ENCODE data around the gene PRKN. TPM values are rescaled to one million over a fixed set of nuclear protein-coding genes. Genes with fewer than 3 reads are reported as not detected.

Gene PRKN
- total and polyA plus RNA-seq, 8 donors = 0.82 to 7.2 (median 2.9) TPM

- peak overlapping the region; percentile 27 to 66 (median 48) for H3K27ac ChIP-seq
- H3K4me1 ChIP-seq = peaks cover 8 to 17% (median 12%) of the 10 kb centered on the region in 3 donors
- DNase-seq = no peak
- H3K27me3 ChIP-seq = no peaks in the 10 kb centered on the region
- intact Hi-C loops (cut with DNase I) = no loop called here
- WGBS, 2 donors = 6 to 11% methylated on average over 2 of the region's 2 CpGs
- H3K36me3 ChIP-seq = no peaks in the 10 kb centered on the region
- peak; percentile 74 to 90 (median 85) for ATAC-seq
- FAIRE-seq = no peak
- peak overlapping the region in 1 of 4 donors; percentile 3 for H3K4me3 ChIP-seq
- TF ChIP-seq CTCF (IDR thresholded peaks at IDR 0.05) = no peak
- no peaks in the 10 kb centered on the region for H3K9me3 ChIP-seq
Observed at GRCh38 chr6:162373192-162373591, 354.4 kb downstream of the PRKN start.

GRCh38 chr6:162372106-162372505, 355.5 kb downstream of the PRKN start:
- H3K27me3 ChIP-seq = no peaks in the 10 kb centered on the region
- 68 to 83% methylated on average over 9 of the region's 9 CpGs for WGBS, 2 donors
- intact Hi-C loops (cut with DNase I) = no loop called here
- no peak overlapping the region for H3K4me3 ChIP-seq
- TF ChIP-seq CTCF (IDR thresholded peaks at IDR 0.05) = no peak
- H3K9me3 ChIP-seq = no peaks in the 10 kb centered on the region
- no peak overlapping the region for H3K27ac ChIP-seq
- H3K4me1 ChIP-seq = peaks cover 8 to 17% (median 12%) of the 10 kb centered on the region in 3 donors
- FAIRE-seq = no peak
- ATAC-seq = no peak
- DNase-seq = no peak
- H3K36me3 ChIP-seq = no peaks in the 10 kb centered on the region

- H3K27ac ChIP-seq = no peak overlapping the region
- DNase-seq (no peak), FAIRE-seq (no peak), ATAC-seq (no peak)
- H3K36me3 ChIP-seq = no peaks in the 10 kb centered on the region
- no peaks in the 10 kb centered on the region for H3K27me3 ChIP-seq
- WGBS, 2 donors = 92 to 98% methylated on average over 5 of the region's 5 CpGs
- no peak overlapping the region for H3K4me3 ChIP-seq
- H3K4me1 ChIP-seq = peaks cover 8 to 17% (median 12%) of the 10 kb centered on the region in 3 donors
- intact Hi-C loops (cut with DNase I) = no loop called here
- no peak for TF ChIP-seq CTCF (IDR thresholded peaks at IDR 0.05)
- no peaks in the 10 kb centered on the region for H3K9me3 ChIP-seq
Observed at GRCh38 chr6:162371121-162371520, 356.4 kb downstream of the PRKN start.

- Histone ChIP-seq H3K4me1 (peaks cover 7 to 13% (median 11%) of the 10 kb centered on the region in 3 donors), H3K4me3 (no peak overlapping the region), H3K27me3 (no peaks in the 10 kb centered on the region), H3K9me3 (no peaks in the 10 kb centered on the region), H3K27ac (no peak overlapping the region), H3K36me3 (no peaks in the 10 kb centered on the region)
- intact Hi-C loops (cut with DNase I) = no loop called here
- no peak for ATAC-seq
- 80 to 86% methylated on average over 2 of the region's 2 CpGs for WGBS, 2 donors
- no peak for DNase-seq
- no peak for TF ChIP-seq CTCF (IDR thresholded peaks at IDR 0.05)
- FAIRE-seq = no peak
Observed at GRCh38 chr6:162369091-162369490, 358.5 kb downstream of the PRKN start.

- ATAC-seq = no peak
- no peak overlapping the region for H3K27ac ChIP-seq
- DNase-seq = no peak
- H3K9me3 ChIP-seq = no peaks in the 10 kb centered on the region
- TF ChIP-seq CTCF (IDR thresholded peaks at IDR 0.05) = no peak
- H3K4me1 ChIP-seq = peaks cover 0 to 2% (median 0%) of the 10 kb centered on the region in 3 donors
- FAIRE-seq = no peak
- WGBS, 2 donors = 86% methylated on average over 4 of the region's 4 CpGs
- no peaks in the 10 kb centered on the region for H3K27me3 ChIP-seq
- no peaks in the 10 kb centered on the region for H3K36me3 ChIP-seq
- H3K4me3 ChIP-seq = no peak overlapping the region
- intact Hi-C loops (cut with DNase I) = no loop called here
Observed at GRCh38 chr6:162364488-162364887, 363.1 kb downstream of the PRKN start.

Data from pancreas (tissue), 10 donors.